Measurements from ENCODE around the gene MLN.

DNA sequence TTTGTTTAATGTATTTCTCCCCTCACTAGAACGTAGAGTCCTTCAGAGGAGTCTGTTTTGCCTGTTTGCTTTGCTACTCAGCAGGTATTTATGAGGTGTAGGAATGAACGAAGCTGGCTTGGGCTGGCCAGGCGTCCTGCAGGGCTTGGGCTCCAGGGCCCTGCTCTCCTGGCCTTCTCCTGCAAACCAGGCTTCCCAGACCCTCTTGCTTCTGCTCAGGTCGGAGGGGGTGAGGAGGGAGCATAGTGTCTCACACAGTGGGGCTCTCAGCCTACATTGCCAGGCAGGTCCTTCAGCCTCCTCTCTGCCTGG is 24.6 kb upstream of the MLN start:
- TF ChIP-seq, protein P1, sequence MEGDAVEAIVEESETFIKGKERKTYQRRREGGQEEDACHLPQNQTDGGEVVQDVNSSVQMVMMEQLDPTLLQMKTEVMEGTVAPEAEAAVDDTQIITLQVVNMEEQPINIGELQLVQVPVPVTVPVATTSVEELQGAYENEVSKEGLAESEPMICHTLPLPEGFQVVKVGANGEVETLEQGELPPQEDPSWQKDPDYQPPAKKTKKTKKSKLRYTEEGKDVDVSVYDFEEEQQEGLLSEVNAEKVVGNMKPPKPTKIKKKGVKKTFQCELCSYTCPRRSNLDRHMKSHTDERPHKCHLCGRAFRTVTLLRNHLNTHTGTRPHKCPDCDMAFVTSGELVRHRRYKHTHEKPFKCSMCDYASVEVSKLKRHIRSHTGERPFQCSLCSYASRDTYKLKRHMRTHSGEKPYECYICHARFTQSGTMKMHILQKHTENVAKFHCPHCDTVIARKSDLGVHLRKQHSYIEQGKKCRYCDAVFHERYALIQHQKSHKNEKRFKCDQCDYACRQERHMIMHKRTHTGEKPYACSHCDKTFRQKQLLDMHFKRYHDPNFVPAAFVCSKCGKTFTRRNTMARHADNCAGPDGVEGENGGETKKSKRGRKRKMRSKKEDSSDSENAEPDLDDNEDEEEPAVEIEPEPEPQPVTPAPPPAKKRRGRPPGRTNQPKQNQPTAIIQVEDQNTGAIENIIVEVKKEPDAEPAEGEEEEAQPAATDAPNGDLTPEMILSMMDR (IDR thresholded peaks at IDR 0.05), result no peak
- no peak for TF ChIP-seq POLR2A (IDR thresholded peaks at IDR 0.05)

Measured in thyroid gland (tissue), 4 donors.